K562 treated with DMSO at 1 percent for 24 hours (cell line): ENCODE measurements around the gene TRRAP. TPM values are rescaled to one million over a fixed set of nuclear protein-coding genes. Genes with fewer than 3 reads are reported as not detected.

Source experiments
- total RNA-seq: library from RNA; unstranded; fragments of 300-600 nt; gene quantifications from 2 replicates; pipeline ENCODE4 v1.2.3, GENCODE V29; 2022; ENCODE audit warnings: low read depth; ENCODE audit not compliant: insufficient read depth

Gene TRRAP
- 31.9 and 34.8 TPM in 2 replicates for total RNA-seq

GRCh38 chr7:98878365-98879197 lies at the start of gene TRRAP:
TRRAP (plus strand) TSS chr7:98878532; CDS start chr7:98881151, 2,619 bp downstream.

GRCh38 chr7:98869597-98870120 lies 8.7 kb upstream of the TRRAP start, which contains the start of gene TMEM130:
TMEM130 (minus strand) TSS chr7:98870014; CDS start chr7:98869861, 153 bp downstream.

Other genes starting within 250 kb of the TRRAP start
- gene TMEM130, start 8.5 kb upstream of the TRRAP start, total RNA-seq: not detected in 2 replicates